NCI-H2196 treated with DMSO at 0.1 percent for 48 hours (cell line): ENCODE measurements around the gene COBL.

ENCODE experiments used
- DNase-seq: peaks from one replicate; lab custom pipeline; 2025; ENCODE audit not compliant: unreplicated experiment; lab: John Stamatoyannopoulos, UW

Gene COBL

GRCh38 chr7:51082096-51082840, 234.3 kb downstream of the COBL start:
- DNase-seq: no peak

- DNase-seq: no peak
Observed at GRCh38 chr7:51081270-51081890, 235.2 kb downstream of the COBL start.

GRCh38 chr7:51080622-51081269, 235.9 kb downstream of the COBL start:
- no peak for DNase-seq

GRCh38 chr7:51080216-51080615, 236.4 kb downstream of the COBL start:
- no peak for DNase-seq

- no peak for DNase-seq
Observed at GRCh38 chr7:51079494-51079893, 237.1 kb downstream of the COBL start.

GRCh38 chr7:51078653-51079052, 238.0 kb downstream of the COBL start:
- no peak for DNase-seq

GRCh38 chr7:51077987-51078370, 238.6 kb downstream of the COBL start:
- no peak for DNase-seq

- no peak for DNase-seq
Observed at GRCh38 chr7:51077316-51077986, 239.2 kb downstream of the COBL start.

- DNase-seq: no peak
Observed at GRCh38 chr7:51075681-51076580, 240.7 kb downstream of the COBL start.

- no peak for DNase-seq
Observed at GRCh38 chr7:51073171-51073570, 243.4 kb downstream of the COBL start.

- DNase-seq: no peak
Observed at GRCh38 chr7:51072281-51072680, 244.3 kb downstream of the COBL start.

GRCh38 chr7:51071427-51071826, 245.2 kb downstream of the COBL start:
- DNase-seq: no peak

GRCh38 chr7:51070151-51070550, 246.5 kb downstream of the COBL start:
- DNase-seq: no peak

GRCh38 chr7:51069411-51070083, 247.1 kb downstream of the COBL start:
- DNase-seq: no peak

GRCh38 chr7:51068401-51068800, 248.2 kb downstream of the COBL start:
- DNase-seq: no peak

- peak; percentile 16 for DNase-seq
Observed at GRCh38 chr7:51067757-51068156, 248.9 kb downstream of the COBL start.

- no peak for DNase-seq
Observed at GRCh38 chr7:51067258-51067657, 249.4 kb downstream of the COBL start.

- no peak for DNase-seq
Observed at GRCh38 chr7:51066405-51066882, 250.2 kb downstream of the COBL start.

GRCh38 chr7:51065766-51066165, 250.8 kb downstream of the COBL start:
- no peak for DNase-seq

GRCh38 chr7:51064688-51065087, 251.9 kb downstream of the COBL start:
- DNase-seq: no peak
